ENCODE data around the gene MCFD2. TPM values are rescaled to one million over a fixed set of nuclear protein-coding genes. Genes with fewer than 3 reads are reported as not detected.

MCFD2 gene
- 10 to 100 TPM; 39.6 to 54.0 (median 47.5) TPM for polyA plus RNA-seq (ENCODE audit: insufficient read length in 10 of 10)
- long read RNA-seq, donor 1, full-length matches to known transcripts, result 16 of 16 reads
- long read RNA-seq, donor 1, partial matches to known transcripts, result 0 of 16 reads
- long read RNA-seq, donor 1, other reads (novel, unspliced or antisense), result 0 of 16 reads
- long read RNA-seq, donor 2, full-length matches to known transcripts, result 13 of 13 reads
- long read RNA-seq, donor 2, partial matches to known transcripts, result 0 of 13 reads
- long read RNA-seq, donor 2, other reads (novel, unspliced or antisense), result 0 of 13 reads
- long read RNA-seq, donor 3, result 0 reads
- long read RNA-seq, donor 4, full-length matches to known transcripts, result 13 of 13 reads
- long read RNA-seq, donor 4, partial matches to known transcripts, result 0 of 13 reads
- long read RNA-seq, donor 4, other reads (novel, unspliced or antisense), result 0 of 13 reads
- long read RNA-seq, donor 5, full-length matches to known transcripts, result 26 of 26 reads
- long read RNA-seq, donor 5, partial matches to known transcripts, result 0 of 26 reads
- long read RNA-seq, donor 5, other reads (novel, unspliced or antisense), result 0 of 26 reads
- long read RNA-seq, donor 6, full-length matches to known transcripts, result 21 of 26 reads
- long read RNA-seq, donor 6, partial matches to known transcripts, result 5 of 26 reads
- long read RNA-seq, donor 6, other reads (novel, unspliced or antisense), result 0 of 26 reads
- long read RNA-seq, donor 7, full-length matches to known transcripts, result 17 of 17 reads
- long read RNA-seq, donor 7, partial matches to known transcripts, result 0 of 17 reads
- long read RNA-seq, donor 7, other reads (novel, unspliced or antisense), result 0 of 17 reads
- long read RNA-seq, donor 8, full-length matches to known transcripts, result 28 of 28 reads
- long read RNA-seq, donor 8, partial matches to known transcripts, result 0 of 28 reads
- long read RNA-seq, donor 8, other reads (novel, unspliced or antisense), result 0 of 28 reads
- long read RNA-seq, donor 9, full-length matches to known transcripts, result 4 of 4 reads
- long read RNA-seq, donor 9, partial matches to known transcripts, result 0 of 4 reads
- long read RNA-seq, donor 9, other reads (novel, unspliced or antisense), result 0 of 4 reads

DNA sequence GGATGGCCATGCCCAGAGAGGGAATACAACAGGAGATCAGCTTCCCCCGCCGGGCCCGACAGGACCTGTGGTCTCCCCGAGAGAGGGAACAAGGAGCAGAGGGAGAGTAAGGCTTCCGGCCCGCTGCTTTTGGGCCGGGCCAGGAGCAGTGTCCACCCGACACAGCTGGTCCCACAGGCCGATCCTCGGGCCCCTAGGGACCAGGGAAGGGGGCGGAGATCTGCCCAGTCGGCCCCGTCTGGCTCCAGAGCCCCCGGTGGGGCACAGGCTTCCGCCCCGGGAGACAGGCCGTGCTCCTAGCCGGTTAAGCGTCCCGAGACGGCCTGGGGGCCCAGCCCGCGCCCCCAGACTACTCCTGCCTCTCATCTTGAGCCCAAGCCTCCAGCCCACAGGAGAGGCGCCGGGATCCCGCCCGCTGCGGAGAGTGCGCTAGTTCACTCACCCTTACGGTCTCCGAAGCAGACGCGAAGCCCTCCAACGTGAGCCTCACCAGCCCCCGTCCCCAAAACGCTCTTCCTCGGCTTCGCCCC, at the start of gene MCFD2:
MCFD2 (minus strand) TSS at position 526 of the 530 bp plus-strand sequence. CDS start 6,635 bp downstream, outside the sequence.
- DNase-seq, result peak in 1 of 3 donors; percentile 7

DNA sequence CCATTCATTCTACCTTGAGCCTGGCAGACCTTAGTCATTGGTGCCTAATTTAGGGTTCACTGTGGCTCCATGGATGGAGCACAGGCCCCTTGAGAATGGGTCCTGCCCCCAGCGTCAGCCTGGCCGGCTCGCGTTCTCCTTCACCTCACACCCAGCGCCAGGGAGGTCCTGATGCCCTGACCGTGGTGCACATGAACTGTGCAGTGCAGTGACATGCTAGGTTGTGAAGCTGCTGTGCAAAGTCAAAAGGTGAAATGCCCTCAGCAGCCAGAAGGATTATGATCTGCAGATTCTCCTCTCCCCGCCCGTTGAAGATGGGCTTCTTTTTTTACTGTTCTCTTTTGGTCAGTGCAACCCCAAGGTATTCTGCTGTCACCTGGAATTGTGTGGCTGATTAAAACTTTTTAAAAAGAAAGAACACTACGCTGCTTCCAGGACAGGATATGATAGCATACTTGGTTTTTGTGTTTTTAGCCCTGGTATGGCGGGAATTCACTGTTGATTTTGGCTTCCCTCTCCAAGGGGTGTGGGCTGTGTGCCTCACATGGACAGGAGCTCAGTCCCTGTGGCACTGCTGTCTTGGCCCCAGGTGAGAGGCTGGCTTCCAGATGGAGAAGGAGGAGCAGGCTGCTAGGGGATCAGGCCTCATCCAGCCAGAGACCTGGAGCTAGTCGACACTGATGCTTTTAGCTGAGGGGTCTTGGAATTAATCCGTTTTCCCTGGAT, 49.4 kb upstream of the MCFD2 start:
- no peak for DNase-seq

DNA sequence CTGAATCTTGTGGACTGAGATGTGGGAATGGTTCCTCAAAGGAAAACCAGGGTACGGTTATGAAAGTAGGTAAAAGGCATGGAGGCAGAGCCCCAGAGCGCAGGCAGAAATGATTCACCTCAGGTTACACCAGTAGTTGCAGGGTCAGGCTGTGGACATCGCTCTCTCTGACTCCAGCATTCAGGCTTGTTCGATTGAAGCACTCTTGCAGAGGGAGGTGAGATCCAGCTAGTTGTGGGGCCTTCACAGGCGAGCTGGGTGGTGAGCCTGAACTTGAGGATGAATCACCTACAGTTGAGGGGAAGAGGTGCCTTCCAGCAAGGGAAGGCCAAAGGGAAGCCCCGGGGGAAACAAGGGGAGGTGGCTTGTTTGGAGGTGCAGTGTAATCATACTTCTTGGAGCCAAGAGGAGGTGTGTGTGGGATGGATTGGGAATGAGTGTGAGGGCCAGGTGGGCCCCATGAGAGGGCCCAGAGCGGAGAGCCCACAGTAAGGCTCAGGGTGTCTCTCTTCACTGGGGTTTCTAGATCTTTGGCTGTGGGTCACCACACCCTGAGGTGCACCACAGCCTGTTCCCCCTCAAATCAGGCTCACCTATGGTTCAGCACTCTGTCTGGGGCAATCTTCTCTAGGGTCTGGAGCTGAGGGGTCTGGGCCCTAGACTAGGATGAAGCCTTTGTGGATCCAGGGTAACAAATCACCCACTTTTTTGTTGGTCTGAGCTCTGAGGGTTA, 48.5 kb upstream of the MCFD2 start:
- no peak for DNase-seq

DNA sequence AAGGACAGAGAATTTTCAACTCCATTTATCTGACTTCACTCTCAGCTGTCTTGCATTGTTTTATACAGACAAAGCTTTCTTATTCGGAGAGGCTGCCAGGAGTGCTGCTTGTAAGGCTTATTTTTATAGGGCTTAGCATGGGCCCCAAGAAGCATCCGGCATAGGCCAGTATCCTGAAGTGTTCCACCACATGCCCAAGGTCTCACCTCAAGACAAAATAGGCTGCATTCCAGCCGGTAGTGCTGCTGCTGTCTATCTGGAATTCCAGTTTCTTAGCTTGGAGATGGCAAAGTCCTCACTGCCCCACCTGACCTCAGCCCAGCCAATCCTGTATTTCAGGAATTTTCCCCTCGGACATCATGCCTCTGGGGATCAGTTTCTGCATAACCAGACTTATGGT, 47.6 kb upstream of the MCFD2 start:
- DNase-seq, result no peak

DNA sequence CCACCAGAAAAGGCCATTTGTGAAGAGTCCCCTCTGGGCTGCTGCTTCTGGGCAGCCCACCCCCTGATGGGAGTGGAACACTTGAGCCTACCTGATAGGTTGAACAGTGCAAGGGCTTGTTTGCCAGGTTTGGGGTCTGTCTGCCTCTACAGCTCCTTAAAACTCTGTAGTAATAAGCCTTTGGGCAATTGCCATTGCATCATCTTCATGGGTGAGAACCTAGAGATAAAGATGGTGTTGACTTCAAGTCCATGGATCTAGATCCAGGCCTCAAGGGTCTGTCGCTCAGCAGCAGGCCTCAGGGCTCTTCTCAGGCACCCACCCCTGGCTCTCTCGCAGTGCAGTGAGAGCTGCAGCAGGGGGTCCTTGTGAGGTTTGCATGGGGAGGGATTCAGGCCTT, 47.1 kb upstream of the MCFD2 start:
- DNase-seq, result no peak

DNA sequence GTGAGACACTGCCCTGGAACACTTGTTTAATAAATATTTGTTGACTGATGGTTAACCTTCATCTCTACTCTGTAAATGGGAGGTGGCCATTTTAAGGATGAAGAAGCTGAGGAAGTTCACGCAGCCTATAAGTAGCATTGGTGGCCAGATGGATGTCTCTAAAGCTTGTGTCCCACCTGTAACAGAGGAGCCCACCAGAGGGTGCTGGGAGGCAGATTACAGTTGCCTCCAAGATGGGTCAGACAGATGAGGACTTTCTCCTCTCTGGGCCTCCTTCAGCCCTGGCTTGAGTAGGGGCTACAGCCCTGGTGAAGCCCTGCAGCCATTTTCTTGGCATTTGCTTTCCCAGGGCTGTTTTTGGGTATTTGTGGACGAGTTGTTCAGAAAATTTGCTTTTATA, 45.0 kb upstream of the MCFD2 start:
- DNase-seq, result no peak

DNA sequence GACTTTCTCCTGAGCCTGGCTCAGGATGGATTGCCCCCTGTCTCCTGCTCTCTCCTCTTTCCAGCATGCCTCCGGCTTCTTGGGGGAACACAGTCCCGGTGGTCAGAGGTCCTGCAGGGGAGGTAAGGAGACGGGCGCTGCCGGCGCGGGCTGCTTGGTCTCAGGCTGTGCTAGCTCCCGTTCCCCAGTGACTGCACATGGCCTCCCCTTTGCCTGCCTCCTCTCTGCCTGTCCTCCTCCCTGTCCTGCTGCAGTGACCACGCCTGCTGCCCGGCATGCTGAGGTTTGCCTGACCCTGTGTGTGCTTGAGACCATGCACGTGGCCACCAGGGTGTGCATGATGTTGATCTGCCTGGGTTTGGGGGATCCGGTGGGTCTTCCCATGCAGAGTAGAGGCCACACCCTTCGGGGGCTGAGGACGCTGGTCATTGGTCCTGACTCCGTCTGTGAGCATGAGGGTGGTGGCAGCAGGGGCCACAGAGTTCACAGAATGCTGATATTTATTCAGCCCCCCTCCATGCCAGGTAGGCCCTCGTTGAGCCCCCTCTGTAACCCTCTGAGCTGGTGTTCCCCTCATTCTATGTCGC, 42.9 kb upstream of the MCFD2 start:
- DNase-seq, result no peak

DNA sequence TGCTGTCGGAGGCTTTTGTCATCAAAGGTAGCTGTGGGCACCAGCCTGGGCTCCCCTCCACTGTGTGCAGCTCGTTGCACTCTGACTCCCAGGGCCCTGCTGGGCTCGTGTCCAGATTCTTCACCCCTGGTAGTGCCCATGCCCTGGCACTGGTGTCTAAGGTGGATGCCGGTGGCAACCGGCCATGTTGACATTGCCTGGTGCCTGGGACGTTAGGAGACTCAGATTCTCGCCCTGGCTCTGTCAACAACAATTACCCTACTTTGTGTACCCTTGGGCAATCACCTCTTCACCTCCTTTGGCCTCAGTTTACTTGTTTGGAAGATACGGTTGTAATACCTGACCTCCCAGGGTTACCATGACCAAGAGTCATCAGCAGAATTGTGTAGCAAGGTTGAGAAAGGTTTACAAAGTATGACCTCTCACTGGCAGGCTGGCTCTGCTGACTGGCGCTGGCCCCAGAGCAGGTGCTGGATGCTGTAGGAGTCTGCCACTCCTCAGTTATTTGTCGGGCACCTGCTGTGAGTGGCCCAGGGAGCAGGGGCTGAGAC, 41.5 kb upstream of the MCFD2 start:
- DNase-seq, result no peak

DNA sequence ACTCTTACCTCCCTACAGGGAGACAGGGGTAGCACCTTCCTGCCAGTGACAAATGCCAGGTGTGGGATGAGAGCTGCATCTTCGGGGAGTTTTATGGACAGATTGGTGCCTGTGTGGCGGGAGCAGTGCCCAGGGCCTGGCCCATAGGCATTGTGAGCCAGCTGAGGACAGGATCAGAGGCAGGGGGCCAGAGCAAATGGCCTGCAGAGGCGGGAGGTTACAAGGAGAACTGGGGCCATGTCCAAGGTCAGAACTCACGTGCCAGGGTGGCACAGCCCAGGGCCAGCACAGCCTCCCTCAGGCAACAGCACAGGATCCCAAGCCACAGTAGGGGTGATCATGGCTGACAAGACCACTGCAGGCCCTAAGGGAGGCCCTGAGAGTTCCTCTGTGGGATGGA, 40.2 kb upstream of the MCFD2 start:
- no peak for DNase-seq

DNA sequence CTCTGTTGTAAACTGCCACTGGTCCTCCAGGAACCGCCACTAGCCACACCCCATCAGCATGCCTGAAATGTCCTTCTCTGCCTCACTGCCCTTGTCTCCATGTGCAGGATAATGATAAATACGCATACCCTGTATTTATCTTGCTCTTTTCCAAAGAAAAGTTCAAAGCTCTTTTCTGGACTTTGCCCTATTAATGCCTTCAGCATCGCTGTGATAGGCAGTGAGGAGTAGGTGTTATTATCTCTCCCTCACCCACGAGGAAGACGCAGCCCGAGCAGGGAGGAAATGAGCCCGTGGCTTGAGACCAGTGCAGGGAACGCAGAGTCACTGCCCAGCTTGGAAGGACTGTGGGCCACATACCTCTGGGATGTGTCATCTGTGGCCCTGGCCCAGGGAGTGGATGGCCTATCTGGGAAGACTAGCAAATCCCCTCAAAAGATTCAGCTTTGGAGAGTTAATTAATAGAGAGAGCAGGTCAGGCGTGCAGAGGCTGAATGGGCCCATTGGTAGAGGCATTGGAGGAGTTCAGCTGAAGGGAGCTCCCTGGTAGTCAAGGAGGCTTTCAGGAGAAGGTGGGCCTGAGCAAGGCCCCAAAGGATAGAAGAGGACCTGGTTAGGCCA, 39.5 kb upstream of the MCFD2 start:
- peak in 2 of 3 donors; percentile 24 to 68 for DNase-seq

DNA sequence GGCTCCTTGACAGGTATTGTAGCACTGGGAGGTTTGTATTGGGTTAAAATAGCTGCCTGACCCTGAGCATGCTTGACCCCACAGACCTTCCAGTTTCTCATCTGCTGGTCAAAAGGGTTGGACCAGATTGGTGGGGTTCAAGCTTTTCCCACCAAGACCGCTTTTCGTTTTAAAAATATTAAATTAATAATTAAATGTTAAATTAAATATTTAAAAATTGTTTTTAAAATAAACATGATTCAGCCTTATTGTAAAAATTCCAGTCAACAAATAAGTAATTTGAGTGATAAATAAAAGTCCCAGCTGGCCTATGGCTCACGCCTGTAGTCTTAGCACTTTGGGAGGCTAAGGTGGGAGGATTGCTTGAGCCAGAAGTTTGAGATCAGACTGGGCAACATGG, 36.6 kb upstream of the MCFD2 start:
- DNase-seq, result no peak

DNA sequence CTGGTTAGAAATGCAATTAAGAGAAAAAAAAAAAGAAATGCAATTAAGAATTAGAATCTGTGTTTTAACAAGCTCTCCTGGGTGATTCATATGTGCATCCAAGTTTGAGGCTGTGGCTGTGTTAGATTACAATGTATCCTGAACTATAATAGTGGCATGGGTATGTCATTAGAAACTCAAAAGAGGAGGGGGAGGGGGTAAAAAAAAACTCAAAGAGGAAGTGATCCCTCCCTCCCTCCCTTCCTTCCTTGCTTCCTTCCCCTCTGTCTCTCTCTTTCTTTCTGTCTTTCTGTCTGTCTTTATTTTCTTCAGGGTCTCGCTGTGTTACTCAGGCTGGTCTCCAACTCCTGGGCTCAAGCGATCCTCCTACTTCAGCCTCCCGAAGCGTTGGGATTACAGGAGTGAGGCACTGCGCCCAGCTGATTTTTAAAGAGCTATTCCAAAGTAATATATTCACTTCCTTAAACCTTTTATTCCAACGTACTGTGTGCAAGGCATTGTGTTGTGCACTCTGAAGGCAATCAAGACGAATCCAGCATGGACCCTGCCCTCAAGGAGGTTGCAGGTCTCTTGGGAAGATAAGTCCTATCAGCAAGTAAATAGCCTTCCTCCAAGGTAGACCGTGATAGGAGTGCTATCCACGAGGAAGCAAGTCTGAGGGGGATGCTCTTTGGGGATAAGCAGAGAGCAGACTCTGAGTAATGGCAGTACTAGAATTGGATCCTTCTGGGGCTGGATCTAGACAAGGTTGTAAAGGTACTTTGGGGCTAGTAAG, 35.9 kb upstream of the MCFD2 start:
- no peak for DNase-seq

DNA sequence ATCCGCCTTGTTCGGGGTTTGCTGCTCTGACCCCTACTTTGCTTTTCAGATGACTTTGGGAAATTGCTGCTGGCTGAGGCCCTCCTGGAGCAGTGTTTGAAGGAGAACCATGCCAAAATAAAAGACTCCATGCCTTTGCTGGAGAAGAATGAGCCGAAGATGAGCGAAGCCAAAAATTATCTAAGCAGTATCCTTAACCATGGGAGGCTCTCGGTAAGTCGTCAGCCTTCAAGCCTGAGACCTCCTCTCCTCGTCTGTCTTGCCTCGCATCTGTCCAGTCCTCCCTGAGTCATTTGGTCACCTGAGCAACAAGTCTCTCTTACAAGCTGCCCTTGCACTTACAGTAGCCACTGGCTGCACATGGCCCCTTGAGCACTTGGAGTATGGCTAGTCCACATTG, 34.7 kb upstream of the MCFD2 start:
- DNase-seq, result peak in 2 of 3 donors; percentile 23 to 27

DNA sequence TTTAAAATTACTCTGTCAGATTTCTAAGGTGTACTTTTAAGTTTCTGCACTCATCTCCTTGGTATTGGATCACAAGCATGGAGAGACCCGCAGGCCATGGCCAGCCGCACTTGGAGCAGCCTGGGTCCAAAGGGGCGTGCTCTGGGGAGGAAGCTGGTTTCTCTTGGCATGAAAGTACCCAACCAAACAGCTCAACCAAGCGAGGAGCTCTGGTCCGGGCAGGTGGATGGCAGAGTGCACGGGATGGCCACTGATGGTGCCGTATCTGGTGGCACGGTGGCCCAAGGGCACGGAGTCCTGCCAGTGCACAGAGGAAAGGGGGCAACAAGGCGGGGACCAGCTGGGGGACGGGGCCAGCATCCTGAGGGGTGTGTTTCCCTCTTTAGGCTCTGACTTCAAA, 32.2 kb upstream of the MCFD2 start:
- no peak for DNase-seq

DNA sequence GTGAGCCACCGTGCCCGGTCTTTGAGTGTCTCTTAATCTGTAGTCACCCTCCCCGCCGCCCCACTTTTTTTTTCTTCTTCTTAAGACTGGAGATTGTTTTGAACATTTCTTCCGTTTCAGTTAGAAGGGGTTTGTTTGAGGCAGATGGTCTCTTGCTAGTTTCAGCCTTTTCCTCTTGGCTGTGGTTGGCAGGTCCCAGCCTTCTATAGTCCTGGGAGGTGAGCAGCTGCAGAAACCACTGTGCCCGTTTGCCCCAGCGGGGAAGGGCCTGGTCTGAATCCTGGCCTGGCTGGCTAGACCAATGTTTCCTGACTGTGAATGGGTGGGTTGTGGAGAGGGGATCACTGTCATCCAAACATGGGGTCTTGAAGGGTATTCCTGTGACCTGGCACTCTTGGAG, 30.1 kb upstream of the MCFD2 start:
- no peak for DNase-seq

DNA sequence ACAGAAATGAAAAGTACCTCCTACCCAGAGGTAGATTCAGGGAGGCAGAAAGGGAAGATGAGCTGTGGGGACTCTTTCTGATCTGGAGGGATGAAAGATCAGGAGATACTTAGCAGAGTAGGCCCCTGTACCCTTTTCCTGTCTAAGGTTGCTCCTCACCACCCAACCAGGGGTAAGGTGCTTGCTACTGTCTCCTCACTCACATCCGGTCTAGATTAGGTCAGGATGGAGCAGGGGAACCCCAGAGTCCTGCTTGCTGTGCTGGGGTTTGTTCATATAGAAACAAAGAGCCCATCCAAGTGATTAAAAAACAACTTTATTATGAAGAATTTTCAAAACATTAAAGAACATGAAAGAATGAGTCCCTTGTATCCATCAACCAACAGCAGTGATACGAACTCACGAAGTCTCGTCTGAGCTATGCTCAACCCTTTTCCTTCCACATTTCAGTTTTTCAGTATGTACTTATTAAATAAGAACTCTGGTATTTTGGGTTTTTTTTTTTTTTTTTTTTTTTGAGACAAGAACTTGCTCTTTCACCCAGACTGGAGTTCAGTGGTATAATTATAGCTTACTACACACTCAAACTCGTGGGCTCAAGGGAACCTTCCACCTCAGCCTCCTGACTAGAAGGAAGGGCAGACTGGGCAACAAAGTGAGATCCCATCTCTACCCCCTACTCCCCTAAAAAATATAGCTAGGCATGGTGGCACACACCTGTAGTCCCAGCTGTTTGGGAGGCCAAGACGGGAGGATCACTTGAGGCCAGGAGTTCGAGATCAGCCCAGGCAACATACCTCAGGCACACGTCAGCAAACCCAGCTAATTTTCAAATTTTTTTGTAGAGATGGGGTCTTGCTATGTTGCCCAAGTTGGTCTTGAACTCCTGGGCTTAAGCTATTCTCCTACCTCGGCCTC, 28.5 kb upstream of the MCFD2 start:
- no peak for DNase-seq

DNA sequence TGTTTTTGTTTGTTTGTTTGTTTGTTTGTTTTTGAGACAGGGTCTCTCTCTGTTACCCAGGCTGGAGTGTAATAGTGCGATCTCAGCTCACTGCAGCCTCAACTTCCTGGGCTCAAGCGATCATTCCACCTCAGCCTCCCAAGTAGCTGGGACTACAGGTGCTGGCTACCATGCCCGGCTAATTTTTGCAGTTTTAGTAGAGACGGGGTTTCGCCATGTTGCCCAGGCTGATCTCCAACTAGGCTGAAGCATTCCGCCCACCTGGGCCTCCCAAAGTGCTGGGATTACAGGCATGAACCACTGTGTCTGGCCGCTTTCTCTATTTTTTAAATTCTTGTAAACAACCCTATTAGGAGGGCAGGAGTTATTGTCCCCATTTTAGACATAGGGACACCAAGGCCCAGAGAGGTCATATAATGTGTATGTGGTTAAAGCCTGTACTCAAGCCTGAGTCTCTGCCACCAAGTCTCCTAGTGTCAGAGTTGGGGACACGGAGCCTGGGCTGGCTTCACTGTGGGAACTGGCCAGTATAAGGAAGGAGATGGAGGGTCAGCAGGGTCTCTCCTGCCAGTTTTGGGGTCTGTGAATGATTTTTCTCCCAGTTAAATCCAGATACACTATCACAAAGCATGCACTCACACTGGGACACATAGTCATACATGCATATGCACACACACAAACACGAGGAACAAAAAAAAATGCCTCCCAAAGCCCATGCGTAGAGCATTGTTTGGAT, 27.5 kb upstream of the MCFD2 start:
- DNase-seq, result no peak

Data from muscle of back (tissue), 13 donors.